T47D (cell line): ENCODE results near the gene RABL2A.
"Not testable (repeated sequence)": the region's sequence is repeated elsewhere in the genome, so short reads cannot be mapped to it uniquely, and the experiment has no call there.

Experiments used
- DNase-seq, 2 experiments: peaks; one replicate each; pipeline versions ENCODE4 v3.0.0 to v3.0.0-alpha.2; 2011 to 2012; ENCODE audit warnings: low read depth in 1 of 2, low spot score in 1 of 2
- JUND ChIP-seq: IDR thresholded peaks from 2 replicates; pipeline ENCODE4 v1.6.1; 2012; ENCODE audit warnings: low read depth
- in situ Hi-C: cut with HindIII; loops from 2 replicates; pipeline ENCODE4 v1.10.0; 2016; ENCODE audit warnings: low sequenced_read_pairs, low pct_unique_long_range_greater_than_20kb

RABL2A gene

DNA sequence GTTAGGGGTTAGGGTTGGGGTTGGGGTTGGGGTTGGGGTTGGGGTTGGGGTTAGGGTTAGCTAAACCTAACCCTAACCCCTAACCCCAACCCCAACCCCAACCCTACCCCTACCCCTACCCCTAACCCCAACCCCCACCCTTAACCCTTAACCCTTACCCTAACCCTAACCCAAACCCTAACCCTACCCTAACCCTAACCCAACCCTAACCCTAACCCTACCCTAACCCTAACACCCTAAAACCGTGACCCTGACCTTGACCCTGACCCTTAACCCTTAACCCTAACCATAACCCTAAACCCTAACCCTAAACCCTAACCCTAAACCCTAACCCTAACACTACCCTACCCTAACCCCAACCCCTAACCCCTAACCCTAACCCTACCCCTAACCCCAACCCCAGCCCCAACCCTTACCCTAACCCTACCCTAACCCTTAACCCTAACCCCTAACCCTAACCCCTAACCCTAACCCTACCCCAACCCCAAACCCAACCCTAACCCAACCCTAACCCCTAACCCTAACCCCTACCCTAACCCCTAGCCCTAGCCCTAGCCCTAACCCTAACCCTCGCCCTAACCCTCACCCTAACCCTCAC, 24.1 kb upstream of the RABL2A start:
- TF ChIP-seq JUND: no peak
- no peak for DNase-seq
- in situ Hi-C loops: no loop called here

GRCh38 chr2:113603467-113604084, 23.5 kb upstream of the RABL2A start:
- in situ Hi-C loops: not testable (repeated sequence)

DNA sequence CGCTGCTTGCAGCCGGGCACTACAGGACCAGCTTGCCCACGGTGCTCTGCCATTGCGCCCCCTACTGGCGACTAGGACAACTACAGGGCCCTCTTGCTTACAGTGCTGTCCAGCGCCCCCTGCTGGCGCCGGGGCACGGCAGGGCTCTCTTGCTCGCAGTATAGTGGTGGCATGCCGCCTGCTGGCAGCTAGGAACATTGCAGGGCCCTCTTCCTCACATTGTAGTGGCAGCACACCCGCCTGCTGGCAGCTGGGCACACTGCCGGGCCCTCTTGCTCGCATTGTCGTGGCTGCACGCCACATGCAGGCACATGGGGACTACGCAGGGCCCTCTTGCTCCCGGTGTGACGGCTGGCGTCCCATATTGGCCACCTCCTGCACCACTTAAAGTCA, 23.0 kb upstream of the RABL2A start:
- DNase-seq: peak in 1 of 2 experiments; percentile 89
- in situ Hi-C loops: not testable (repeated sequence)

More at GRCh38 chr2:113603467-113604084, 23.5 kb upstream of the RABL2A start:
- DNase-seq: peak; percentile 6 to 93

GRCh38 chr2:113604661-113605060, 22.4 kb upstream of the RABL2A start:
- DNase-seq, in situ Hi-C loops: not testable (repeated sequence)

DNA sequence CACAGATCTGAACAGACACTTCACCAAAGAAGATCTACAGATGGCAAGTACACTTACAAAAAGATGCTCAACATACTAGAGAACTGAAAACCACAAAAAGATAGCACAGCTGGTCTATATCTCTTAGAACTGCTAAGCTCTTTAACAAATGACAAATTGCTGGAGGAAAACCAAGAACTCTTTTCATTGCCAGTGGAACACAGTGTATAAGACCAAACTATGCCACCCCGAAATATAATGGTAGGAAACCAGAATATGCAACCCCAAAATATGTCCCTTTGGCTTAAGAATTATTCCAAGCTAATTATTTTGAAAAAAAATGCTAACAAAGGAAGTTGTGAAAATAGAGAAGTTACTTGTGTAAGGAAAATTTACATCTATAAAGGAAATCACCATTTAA, 21.0 kb upstream of the RABL2A start:
- in situ Hi-C loops, DNase-seq: not testable (repeated sequence)

DNA sequence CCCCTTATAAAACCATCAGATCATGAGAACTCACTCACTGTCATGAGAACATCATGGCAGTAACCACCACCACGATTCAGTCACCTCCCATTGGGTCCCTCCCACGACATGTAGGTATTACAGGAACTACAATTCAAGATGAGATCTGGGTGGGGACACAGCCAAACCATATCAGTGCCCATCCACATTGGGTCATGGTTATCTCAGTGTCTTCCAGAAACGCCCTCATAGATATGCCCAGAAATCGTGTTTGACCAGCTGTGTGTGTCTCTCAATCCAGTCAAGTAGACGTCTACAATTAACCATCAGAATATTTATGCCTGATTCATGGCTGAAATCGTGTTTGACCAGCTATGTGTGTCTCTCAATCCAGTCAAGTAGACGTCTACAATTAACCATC, 17.2 kb upstream of the RABL2A start:
- DNase-seq, in situ Hi-C loops: not testable (repeated sequence)

DNA sequence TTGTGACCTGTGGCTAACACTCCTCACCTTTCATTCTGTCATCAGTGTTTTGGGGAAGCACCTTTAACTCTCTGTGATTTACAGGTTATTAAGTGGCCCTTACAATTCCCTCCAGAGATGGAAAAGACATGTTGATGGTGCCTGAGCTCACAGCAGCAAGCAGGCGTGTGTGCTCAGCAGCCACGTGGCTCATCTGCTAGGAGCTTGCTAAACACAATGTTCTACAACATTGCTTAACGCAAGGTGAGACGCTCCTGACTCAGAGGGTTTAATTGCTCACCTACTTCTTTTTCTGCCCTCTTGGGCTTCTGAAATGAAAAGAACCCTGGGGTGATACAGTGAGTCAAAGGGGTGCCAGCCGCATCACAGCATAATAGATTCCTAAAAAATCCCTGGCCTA, 6.1 kb upstream of the RABL2A start:
- DNase-seq, in situ Hi-C loops: not testable (repeated sequence)

DNA sequence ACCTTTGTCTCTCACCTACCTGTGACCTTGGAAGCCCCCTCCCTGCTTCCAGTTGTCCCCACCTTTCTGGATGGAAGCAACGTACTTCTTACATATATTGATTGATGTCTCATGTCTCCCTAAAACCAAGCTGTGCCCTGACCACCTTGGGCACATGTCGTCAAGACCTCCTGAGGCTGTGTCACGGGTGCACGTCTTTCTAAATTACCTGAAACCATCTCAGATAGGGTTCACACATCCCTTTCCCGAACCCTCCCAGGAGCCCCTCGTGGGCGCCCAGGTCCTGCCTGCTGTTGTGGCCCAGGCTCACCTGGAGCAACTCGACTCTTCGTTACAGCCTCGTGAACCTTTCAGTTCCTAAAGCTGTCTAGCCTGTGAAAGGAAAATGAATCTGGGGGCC, 1.2 kb upstream of the RABL2A start:
- in situ Hi-C loops, DNase-seq: not testable (repeated sequence)

DNA sequence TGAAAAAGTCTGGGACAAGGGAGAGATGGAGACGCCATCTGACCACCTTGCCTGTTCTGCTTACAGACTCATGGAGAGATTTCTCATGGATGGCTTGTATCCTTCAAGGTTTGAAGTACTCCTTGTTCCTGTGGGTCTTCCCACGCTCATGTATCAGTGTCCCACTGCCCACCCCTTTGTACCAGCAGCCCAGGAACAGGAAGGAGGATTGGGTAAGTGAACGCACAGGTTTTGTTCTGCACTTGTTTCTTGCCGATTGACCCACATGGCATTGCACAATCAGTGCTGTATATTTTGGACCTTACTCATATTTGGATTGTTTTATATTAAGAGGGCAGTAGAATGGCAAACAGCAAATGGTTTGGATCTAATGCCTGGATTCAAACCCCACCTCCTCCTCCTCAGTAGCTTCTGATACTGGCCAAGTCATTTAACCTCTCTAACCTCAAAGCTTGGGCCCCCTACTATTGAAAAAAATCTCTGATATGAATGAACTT, 5.8 kb downstream of the RABL2A start:
- DNase-seq, in situ Hi-C loops: not testable (repeated sequence)

- DNase-seq, in situ Hi-C loops: not testable (repeated sequence)
Observed at GRCh38 chr2:113635358-113635757, 8.3 kb downstream of the RABL2A start.

DNA sequence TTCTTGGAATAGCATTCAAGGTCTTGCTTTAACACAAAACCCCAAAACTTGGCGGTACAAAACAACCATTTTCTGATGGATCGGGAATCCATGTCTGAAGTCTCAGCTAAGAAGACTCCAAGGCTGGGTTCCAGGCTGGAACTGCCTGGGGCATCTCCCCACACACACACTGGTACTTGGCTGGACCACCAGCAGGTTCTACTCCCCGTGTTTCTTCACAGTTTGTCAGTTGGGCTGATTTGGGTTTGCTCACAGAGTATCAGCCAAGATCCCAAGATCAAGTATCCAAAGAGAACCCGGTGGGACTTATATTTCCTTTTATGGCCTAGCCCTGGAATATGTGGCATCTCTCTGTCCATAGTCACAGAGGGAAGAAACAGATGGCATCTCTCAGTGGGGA, 9.2 kb downstream of the RABL2A start:
- DNase-seq, in situ Hi-C loops: not testable (repeated sequence)

GRCh38 chr2:113638084-113638483, 11.0 kb downstream of the RABL2A start:
- DNase-seq, in situ Hi-C loops: not testable (repeated sequence)

DNA sequence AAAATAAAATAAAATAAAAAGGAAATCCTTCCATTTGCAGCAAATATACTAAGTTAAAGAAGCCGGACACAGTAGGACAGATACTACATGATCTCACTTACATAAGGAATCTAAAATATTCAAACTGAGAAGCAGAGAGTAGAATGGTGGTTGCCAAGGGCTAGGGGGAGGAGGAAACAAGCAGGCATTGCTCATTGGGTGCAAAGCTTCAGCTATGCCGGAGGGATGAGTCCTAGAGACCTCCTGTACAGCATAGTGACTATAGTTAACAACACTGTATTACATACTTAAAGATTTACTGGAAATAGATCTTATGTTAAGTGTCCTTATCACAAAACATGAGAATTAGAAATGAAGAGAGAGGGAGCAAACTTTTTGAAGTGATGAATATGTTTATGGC, 19.2 kb downstream of the RABL2A start:
- in situ Hi-C loops, DNase-seq: not testable (repeated sequence)

DNA sequence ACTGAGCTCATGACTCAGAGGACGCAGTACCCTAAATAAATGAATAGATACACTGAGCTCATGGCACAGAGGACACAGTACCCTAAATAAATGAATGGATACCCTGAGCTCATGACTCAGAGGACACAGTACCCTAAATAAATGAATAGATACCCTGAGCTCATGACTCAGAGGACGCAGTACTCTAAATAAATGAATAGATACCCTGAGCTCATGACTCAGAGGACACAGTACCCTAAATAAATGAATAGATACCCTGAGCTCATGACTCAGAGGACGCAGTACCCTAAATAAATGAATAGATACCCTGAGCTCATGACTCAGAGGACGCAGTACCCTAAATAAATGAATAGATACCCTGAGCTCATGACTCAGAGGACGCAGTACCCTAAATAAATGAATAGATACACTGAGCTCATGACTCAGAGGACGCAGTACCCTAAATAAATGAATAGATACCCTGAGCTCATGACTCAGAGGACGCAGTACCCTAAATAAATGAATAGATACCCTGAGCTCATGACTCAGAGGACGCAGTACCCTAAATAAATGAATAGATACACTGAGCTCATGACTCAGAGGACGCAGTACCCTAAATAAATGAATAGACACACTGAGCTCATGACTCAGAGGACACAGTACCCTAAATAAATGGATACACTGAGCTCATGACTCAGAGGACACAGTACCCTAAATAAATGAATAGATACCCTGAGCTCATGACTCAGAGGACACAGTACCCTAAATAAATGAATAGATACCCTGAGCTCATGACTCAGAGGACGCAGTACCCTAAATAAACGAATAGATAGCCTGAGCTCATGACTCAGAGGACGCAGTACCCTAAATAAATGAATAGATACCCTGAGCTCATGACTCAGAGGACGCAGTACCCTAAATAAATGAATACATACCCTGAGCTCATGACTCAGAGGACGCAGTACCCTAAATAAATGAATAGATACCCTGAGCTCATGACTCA, 24.1 kb downstream of the RABL2A start:
- in situ Hi-C loops, DNase-seq: not testable (repeated sequence)

GRCh38 chr2:113652599-113652998, 25.5 kb downstream of the RABL2A start:
- in situ Hi-C loops, DNase-seq: not testable (repeated sequence)

- in situ Hi-C loops, DNase-seq: not testable (repeated sequence)
Observed at GRCh38 chr2:113656031-113656624, 29.1 kb downstream of the RABL2A start.

DNA sequence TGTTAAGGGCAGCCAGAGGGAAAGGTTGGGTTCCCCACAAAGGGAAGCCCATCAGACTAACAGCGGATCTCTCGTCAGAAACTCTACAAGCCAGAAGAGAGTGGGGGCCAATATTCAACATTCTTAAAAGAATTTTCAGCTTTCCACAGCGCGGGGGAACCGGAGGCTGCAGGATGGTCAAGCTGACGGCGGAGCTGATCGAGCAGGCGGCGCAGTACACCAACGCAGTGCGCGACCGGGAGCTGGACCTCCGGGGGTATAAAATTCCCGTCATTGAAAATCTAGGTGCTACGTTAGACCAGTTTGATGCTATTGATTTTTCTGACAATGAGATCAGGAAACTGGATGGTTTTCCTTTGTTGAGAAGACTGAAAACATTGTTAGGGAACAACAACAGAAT, 30.7 kb downstream of the RABL2A start:
- in situ Hi-C loops: not testable (repeated sequence)

More for the DNA sequence above, 30.7 kb downstream of the RABL2A start:
- not testable (repeated sequence) for DNase-seq
